HepG2 (cell line): ENCODE data around the gene BLCAP. TPM values are rescaled to one million over a fixed set of nuclear protein-coding genes. Genes with fewer than 3 reads are reported as not detected.
A peak's percentile ranks its signal among the peaks of the same experiment; 100 is the strongest.

Experiments
- ATAC-seq: fragments of 200-7000 bp; cut with Tn5 transposase; 3 replicates; pipeline ENCODE4 v1.9.1; 2020; ENCODE audit warnings: mild to moderate bottlenecking, moderate library complexity
- BruUV-seq: library from RNA; stranded (reverse); fragments of 400-500 nt; replicated peaks from 2 replicates; lab custom pipeline; 2021; lab: Mats Ljungman, UMichigan
- CTCF ChIA-PET: fragments of 300-600 bp; formaldehyde crosslinking; extraction: SDS; loops from one replicate; lab custom pipeline; 2021; ENCODE audit warnings: low total read pairs, inconsistent platforms, low intra/inter-chr PET ratio; lab: Yijun Ruan, JAX
- POLR2A ChIA-PET: fragments of 350-600 bp; sonication (Branson Sonifier 250); formaldehyde crosslinking; loops from one replicate; lab custom pipeline; 2020; ENCODE audit warnings: antibody characterized with exemption, inconsistent platforms; lab: Yijun Ruan, JAX
- DNase-seq: peaks from one replicate; pipeline ENCODE4 v3.0.0-alpha.2; 2015; ENCODE audit warnings: low spot score
- FAIRE-seq: peaks from 3 replicates; lab custom pipeline; 2011; peaks lifted over from hg19 to GRCh38; lab: Jason Lieb, UNC
- H2AFZ ChIP-seq: one replicate; pipeline ENCODE4 v1.6.1; 2011; ENCODE audit warnings: low read length, inconsistent platforms
- H3K27ac ChIP-seq: fragments of 300-600 bp; 3 replicates; pipeline ENCODE4 v1.8.0; 2011; ENCODE audit warnings: mixed run types, mild to moderate bottlenecking, mixed read lengths, low read length, inconsistent platforms; ENCODE audit not compliant: insufficient read depth; ENCODE audit errors: extremely low read length
- H3K27me3 ChIP-seq, 2 experiments: fragments of 200-600 bp in 1 of 2; 2 replicates in 1 of 2; 3 replicates in 1 of 2; pipeline versions ENCODE4 v1.6.0 to v1.8.0; 2011; ENCODE audit warnings: low read length in 2 of 2, mild to moderate bottlenecking in 2 of 2, moderate library complexity in 2 of 2, inconsistent platforms in 1 of 2; ENCODE audit not compliant: insufficient read depth in 2 of 2, control insufficient read depth in 1 of 2
- H3K36me3 ChIP-seq, 2 experiments: fragments of 200-600 bp in 1 of 2; replicated peaks in 1 of 2; 2 replicates in 1 of 2; 3 replicates in 1 of 2; pipeline versions ENCODE4 v1.5.1 to v1.8.0; 2011; ENCODE audit warnings: low read length in 2 of 2, inconsistent platforms in 1 of 2; ENCODE audit not compliant: insufficient read depth in 2 of 2, control insufficient read depth in 1 of 2
- H3K4me1 ChIP-seq: 2 replicates; pipeline ENCODE4 v1.5.1; 2012; ENCODE audit warnings: low read length, inconsistent platforms; ENCODE audit not compliant: insufficient read depth
- H3K4me2 ChIP-seq: 2 replicates; pipeline ENCODE4 v1.6.0; 2011; ENCODE audit warnings: low read depth, low read length, inconsistent platforms
- H3K4me3 ChIP-seq, 3 experiments: fragments of 200-600 bp in 1 of 3; sonication (generic), shearing (Covaris generic) in 1 of 3; replicated peaks in 1 of 3; 2 replicates each; pipeline ENCODE4 v1.5.1; 2011 to 2016; ENCODE audit warnings: low read length in 3 of 3, inconsistent platforms in 2 of 3, low read depth in 2 of 3, mild to moderate bottlenecking in 2 of 3, control low read depth in 1 of 3, mixed read lengths in 1 of 3; ENCODE audit not compliant: insufficient read depth in 1 of 3
- H3K79me2 ChIP-seq: one replicate; pipeline ENCODE4 v1.6.1; 2011; ENCODE audit warnings: low read length, inconsistent platforms; ENCODE audit not compliant: insufficient read depth
- H3K9ac ChIP-seq: 2 replicates; pipeline ENCODE4 v1.6.0; 2011; ENCODE audit warnings: mild to moderate bottlenecking, low read depth, low read length, inconsistent platforms; ENCODE audit not compliant: insufficient read depth
- H3K9me3 ChIP-seq: 2 replicates; pipeline ENCODE4 v1.5.1; 2012; ENCODE audit warnings: mild to moderate bottlenecking, low read length
- H4K20me1 ChIP-seq: 2 replicates; pipeline ENCODE4 v1.6.0; 2011; ENCODE audit warnings: inconsistent platforms, mild to moderate bottlenecking, low read length, moderate library complexity; ENCODE audit not compliant: insufficient read depth
- FOXK1 ChIP-seq: sonication (generic); formaldehyde crosslinking; IDR thresholded peaks from 2 replicates; pipeline ENCODE4 v1.4.0; 2020; ENCODE audit warnings: low read depth, missing genetic modification reagents, borderline replicate concordance
- GABPA ChIP-seq, 2 experiments: IDR thresholded peaks; 2 replicates each; pipeline ENCODE4 v1.6.1; 2011 to 2016; ENCODE audit warnings: low read depth in 2 of 2, low read length in 1 of 2, missing biosample characterization in 1 of 2, missing genetic modification characterization in 1 of 2
- MATR3 ChIP-seq: sonication (generic); formaldehyde crosslinking; IDR thresholded peaks from 2 replicates; pipeline ENCODE4 v1.4.0; 2020; ENCODE audit warnings: missing genetic modification reagents
- MEIS1 ChIP-seq: sonication (generic); formaldehyde crosslinking; IDR thresholded peaks from 2 replicates; pipeline ENCODE4 v1.9.0; 2021; ENCODE audit warnings: mild to moderate bottlenecking, missing genetic modification reagents, moderate library complexity, borderline replicate concordance
- MIER3 ChIP-seq: IDR thresholded peaks from 2 replicates; pipeline ENCODE4 v1.6.1; 2016; ENCODE audit warnings: missing compliant biosample characterization, borderline replicate concordance
- NR2C2 ChIP-seq: sonication (generic); formaldehyde crosslinking; IDR thresholded peaks from 2 replicates; pipeline ENCODE4 v1.4.0; 2020; ENCODE audit warnings: missing genetic modification reagents, mild to moderate bottlenecking, moderate library complexity, borderline replicate concordance
- ONECUT2 ChIP-seq: sonication (generic); formaldehyde crosslinking; IDR thresholded peaks from 2 replicates; pipeline ENCODE4 v1.4.0; 2020; ENCODE audit warnings: missing genetic modification reagents
- PITX1 ChIP-seq: sonication (generic); formaldehyde crosslinking; IDR thresholded peaks from 2 replicates; pipeline ENCODE4 v1.5.1; 2020; ENCODE audit warnings: mild to moderate bottlenecking, missing genetic modification reagents
- SAP130 ChIP-seq: IDR thresholded peaks from 2 replicates; pipeline ENCODE4 v1.6.1; 2016; ENCODE audit warnings: low read depth
- SOX5 ChIP-seq: IDR thresholded peaks from 2 replicates; pipeline ENCODE4 v1.6.1; 2016; ENCODE audit warnings: borderline replicate concordance
- SP5 ChIP-seq: IDR thresholded peaks from 2 replicates; pipeline ENCODE4 v1.6.1; 2016; ENCODE audit warnings: low read depth, borderline replicate concordance
- ZBTB38 ChIP-seq: sonication (generic); formaldehyde crosslinking; IDR thresholded peaks from 2 replicates; pipeline ENCODE4 v1.5.1; 2020; ENCODE audit warnings: mild to moderate bottlenecking, missing genetic modification reagents
- ZNF230 ChIP-seq: sonication (generic); formaldehyde crosslinking; IDR thresholded peaks from 2 replicates; pipeline ENCODE4 v1.4.0; 2020; ENCODE audit warnings: mild to moderate bottlenecking, missing genetic modification reagents
- ZNF263 ChIP-seq: sonication (generic); formaldehyde crosslinking; IDR thresholded peaks from 2 replicates; pipeline ENCODE4 v1.4.0; 2020; ENCODE audit warnings: missing genetic modification reagents
- ZNF33B ChIP-seq: sonication (generic); formaldehyde crosslinking; IDR thresholded peaks from 2 replicates; pipeline ENCODE4 v1.5.1; 2020; ENCODE audit warnings: mild to moderate bottlenecking, missing genetic modification reagents
- ZNF441 ChIP-seq: sonication (generic); formaldehyde crosslinking; IDR thresholded peaks from 2 replicates; pipeline ENCODE4 v1.7.0; 2021; ENCODE audit warnings: missing genetic modification reagents, borderline replicate concordance
- ZNF619 ChIP-seq: sonication (generic); formaldehyde crosslinking; IDR thresholded peaks from 2 replicates; pipeline ENCODE4 v1.4.0; 2020; ENCODE audit warnings: mild to moderate bottlenecking, missing genetic modification reagents
- ZNF644 ChIP-seq: IDR thresholded peaks from 2 replicates; pipeline ENCODE4 v1.6.1; 2016; ENCODE audit warnings: low read depth
- WGBS: methylation state at CpG from one replicate; pipeline ENCODE4 v1.1.6; 2017; ENCODE audit warnings: low lambda C conversion rate; 5-methylcytosine and 5-hydroxymethylcytosine counted together
- in situ Hi-C: cut with HindIII; loops from 2 replicates; pipeline ENCODE4 v1.10.0; 2017; ENCODE audit warnings: low pct_unique_long_range_greater_than_20kb; ENCODE audit not compliant: extremely low pct_ligation_motif_present
- intact Hi-C: fragments of 100-400 bp; cut with micrococcal nuclease; formaldehyde crosslinking; loops from one replicate; pipeline ENCODE4 v1.10.0; 2022; ENCODE audit not compliant: unreplicated experiment
- polyA plus RNA-seq, 8 experiments: library from polyadenylated mRNA; depleted of rRNA in 3 of 8; stranded (reverse) in 7 of 8; unstranded in 1 of 8; fragments of >200 nt; fragmentation: Illumina TruSeq in 4 of 8; extraction: Trizol in 4 of 8; gene quantifications; 2 replicates each; pipeline versions ENCODE4 v1.2.1 to v1.2.3, GENCODE V29; 2011 to 2016; ENCODE audit warnings: low read depth in 4 of 8, missing spikeins in 1 of 8, mixed read lengths in 1 of 8; ENCODE audit not compliant: insufficient read depth in 1 of 8
- total RNA-seq, 5 experiments: library from RNA; depleted of rRNA; stranded (reverse); fragments of >200 nt; fragmentation: Illumina TruSeq; extraction: Trizol; gene quantifications; 2 replicates each; pipeline ENCODE4 v1.2.3, GENCODE V29; 2016; ENCODE audit warnings: low read depth in 1 of 5
- TF ChIP-seq, protein P1 (sequence below): sonication (generic); formaldehyde crosslinking; IDR thresholded peaks from 2 replicates; pipeline ENCODE4 v1.4.0; 2020; ENCODE audit warnings: missing genetic modification reagents, borderline replicate concordance
- TF ChIP-seq, protein P2 (sequence below): IDR thresholded peaks from 2 replicates; pipeline ENCODE4 v1.6.1; 2016; ENCODE audit warnings: low read depth, borderline replicate concordance

Gene BLCAP
- total and polyA plus RNA-seq, 2 of the 13 experiments (the other 11 are each of a cell fraction or from before 2014, with no cell fraction given) = 52.4 to 86.8 TPM

DNA sequence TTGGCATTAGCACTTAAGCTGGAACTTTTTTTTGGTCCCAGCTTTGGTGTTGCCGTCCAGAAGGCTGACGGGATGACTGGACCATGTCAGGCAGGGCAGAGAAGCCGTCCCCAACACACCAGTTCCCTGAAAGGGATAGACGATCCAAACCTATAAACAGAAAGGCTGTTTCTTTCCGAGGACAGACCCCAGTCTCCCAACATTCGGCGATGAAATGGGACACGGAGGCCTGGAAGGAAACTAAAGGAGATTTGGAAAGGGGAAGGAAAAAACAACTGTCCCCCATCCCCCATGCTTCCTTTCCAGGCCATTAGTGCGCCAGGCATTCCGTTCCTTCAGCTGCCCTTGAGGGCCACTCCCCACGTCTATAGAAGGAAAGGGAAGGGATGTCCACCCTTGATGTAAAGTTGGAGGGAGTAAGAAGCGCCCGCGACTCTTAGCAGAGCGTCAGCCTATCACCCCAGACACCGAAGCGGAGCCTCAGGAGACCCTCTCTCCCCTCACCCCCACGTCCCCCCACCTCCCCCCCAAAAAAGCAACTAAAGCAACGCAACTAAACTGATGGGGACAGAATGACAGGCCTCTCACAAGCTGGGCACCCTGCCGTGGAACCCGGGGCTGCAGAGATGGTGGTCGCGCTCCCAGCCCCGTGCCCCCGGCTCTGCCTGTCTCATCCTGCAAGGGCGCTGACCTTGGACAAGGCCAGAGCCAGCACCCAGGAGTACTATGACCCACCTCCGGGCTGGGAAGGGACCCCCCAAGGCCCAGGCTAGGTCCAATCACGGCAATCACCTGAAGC, 638 bp downstream of the BLCAP start (continued):
- TF ChIP-seq MATR3 (CRISPR knock-in tag) = no peak
- TF ChIP-seq, protein P1, sequence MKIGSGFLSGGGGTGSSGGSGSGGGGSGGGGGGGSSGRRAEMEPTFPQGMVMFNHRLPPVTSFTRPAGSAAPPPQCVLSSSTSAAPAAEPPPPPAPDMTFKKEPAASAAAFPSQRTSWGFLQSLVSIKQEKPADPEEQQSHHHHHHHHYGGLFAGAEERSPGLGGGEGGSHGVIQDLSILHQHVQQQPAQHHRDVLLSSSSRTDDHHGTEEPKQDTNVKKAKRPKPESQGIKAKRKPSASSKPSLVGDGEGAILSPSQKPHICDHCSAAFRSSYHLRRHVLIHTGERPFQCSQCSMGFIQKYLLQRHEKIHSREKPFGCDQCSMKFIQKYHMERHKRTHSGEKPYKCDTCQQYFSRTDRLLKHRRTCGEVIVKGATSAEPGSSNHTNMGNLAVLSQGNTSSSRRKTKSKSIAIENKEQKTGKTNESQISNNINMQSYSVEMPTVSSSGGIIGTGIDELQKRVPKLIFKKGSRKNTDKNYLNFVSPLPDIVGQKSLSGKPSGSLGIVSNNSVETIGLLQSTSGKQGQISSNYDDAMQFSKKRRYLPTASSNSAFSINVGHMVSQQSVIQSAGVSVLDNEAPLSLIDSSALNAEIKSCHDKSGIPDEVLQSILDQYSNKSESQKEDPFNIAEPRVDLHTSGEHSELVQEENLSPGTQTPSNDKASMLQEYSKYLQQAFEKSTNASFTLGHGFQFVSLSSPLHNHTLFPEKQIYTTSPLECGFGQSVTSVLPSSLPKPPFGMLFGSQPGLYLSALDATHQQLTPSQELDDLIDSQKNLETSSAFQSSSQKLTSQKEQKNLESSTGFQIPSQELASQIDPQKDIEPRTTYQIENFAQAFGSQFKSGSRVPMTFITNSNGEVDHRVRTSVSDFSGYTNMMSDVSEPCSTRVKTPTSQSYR = 0 out of 2 replicates have a peak, but pooled peaks have one; percentile 22
- TF ChIP-seq ZBTB38 (CRISPR knock-in tag) = no peak

DNA sequence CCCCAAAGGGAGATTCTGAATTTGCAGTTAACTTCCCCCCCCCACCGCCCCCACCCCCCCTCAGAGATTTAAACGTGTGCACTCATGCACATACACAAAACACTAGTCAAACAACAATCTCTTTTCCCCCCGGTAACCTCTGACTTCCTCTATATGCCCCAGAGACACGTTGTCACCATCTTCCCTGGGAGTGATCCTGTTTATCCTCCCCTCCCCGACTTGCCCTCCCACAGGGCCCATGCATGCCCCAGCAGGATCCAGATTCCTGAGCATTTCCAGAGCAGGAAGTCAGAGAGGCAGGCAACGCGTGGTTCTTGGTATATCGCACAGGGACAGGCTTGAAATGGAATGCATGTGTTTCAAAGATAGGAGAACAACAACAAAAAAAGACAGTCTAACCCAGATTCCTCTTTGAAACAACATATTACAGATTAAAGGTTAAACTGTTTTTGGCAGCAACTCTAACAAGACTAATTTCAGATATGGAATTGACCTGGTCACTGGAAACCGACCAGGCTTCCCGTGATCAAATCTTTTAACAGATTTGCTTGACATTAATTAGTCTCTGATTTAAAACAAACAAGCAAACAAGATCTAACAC, 1.3 kb downstream of the BLCAP start:
- Histone ChIP-seq H2AFZ (no peak overlapping the region), H3K27ac (peak overlapping the region; percentile 96), H3K4me1 (peaks cover 57% of the 10 kb centered on the region), H3K4me3 (peak overlapping the region; percentile 82 to 100 (median 95)), H3K4me2 (peak overlapping the region; percentile 91), H4K20me1 (peaks cover 30% of the 10 kb centered on the region), H3K9ac (peak overlapping the region; percentile 97), H3K9me3 (no peaks in the 10 kb centered on the region), H3K36me3 (peaks cover under 1 to 6% of the 10 kb centered on the region in 2 experiments; a peak in 3 of 5 replicates), H3K79me2 (peaks cover 59% of the 10 kb centered on the region), H3K27me3 (no peaks in the 10 kb centered on the region; a peak in 1 of 5 replicates)
- ChIA-PET POLR2A (interaction anchor here (1.2 to 4.7 kb wide), 4 partner anchors 20 to 237 kb away, joined by 3 to 44 read pairs (median 6); partner anchors contain the start of gene MANBAL), CTCF (no interaction called here)
- intact Hi-C loops = no loop called here
- no TSS peak for BruUV-seq
- in situ Hi-C loops = loop anchor here (5.0 kb wide), 3 partner anchors 119 to 329 kb away; no protein-coding TSS in a partner anchor
- WGBS = 1% methylated on average over 10 of the region's 10 CpGs
- FAIRE-seq = peak; percentile 82
- peak; percentile 73 for DNase-seq
- peak; percentile 49 for ATAC-seq
- TF ChIP-seq, protein P2, sequence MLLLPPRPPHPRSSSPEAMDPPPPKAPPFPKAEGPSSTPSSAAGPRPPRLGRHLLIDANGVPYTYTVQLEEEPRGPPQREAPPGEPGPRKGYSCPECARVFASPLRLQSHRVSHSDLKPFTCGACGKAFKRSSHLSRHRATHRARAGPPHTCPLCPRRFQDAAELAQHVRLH (CRISPR knock-in tag) = no peak
- TF ChIP-seq SAP130 = peak; percentile 96
- no peak for TF ChIP-seq ZNF33B (CRISPR knock-in tag)
- TF ChIP-seq ZNF619 = no peak
- TF ChIP-seq MIER3 = peak; percentile 18; the same call in 1 of the 2 replicates
- 0 out of 2 replicates have a peak, but pooled peaks have one; percentile 44 for TF ChIP-seq ZNF441 (CRISPR knock-in tag)
- TF ChIP-seq MEIS1 (CRISPR knock-in tag) = peak; percentile 56; the same call in 1 of the 2 replicates
- TF ChIP-seq ZNF263 = peak; percentile 93
- TF ChIP-seq GABPA (IDR thresholded peaks at IDR 0.05; ENCODE audit: low read depth, low read length) = no peak
- peak; percentile 53; the same call in 1 of the 2 replicates for TF ChIP-seq GABPA (CRISPR knock-in tag; IDR thresholded peaks at IDR 0.05; ENCODE audit: low read depth)
- peak; percentile 52; the same call in 1 of the 2 replicates for TF ChIP-seq PITX1
- TF ChIP-seq ZNF230 (CRISPR knock-in tag) = no peak
- peak; percentile 19; the same call in 1 of the 2 replicates for TF ChIP-seq NR2C2 (CRISPR knock-in tag)
- peak; percentile 45; the same call in 1 of the 2 replicates for TF ChIP-seq FOXK1 (CRISPR knock-in tag)
- TF ChIP-seq ZNF644 (CRISPR knock-in tag) = no peak
- TF ChIP-seq ONECUT2 = no peak
- peak; percentile 37; the same call in 1 of the 2 replicates for TF ChIP-seq SOX5 (CRISPR knock-in tag)
- TF ChIP-seq SP5 = peak; percentile 79
